Calu3 (cell line): ENCODE results near the gene PFKFB3. TPM values are rescaled to one million over a fixed set of nuclear protein-coding genes. Genes with fewer than 3 reads are reported as not detected.

Experiments used
- BruUV-seq: library from RNA; stranded (reverse); fragments of 400-500 nt; replicated peaks from 2 replicates; lab custom pipeline; 2021; lab: Mats Ljungman, UMichigan
- CTCF ChIA-PET: fragments of 300-600 bp; sonication (Branson Sonifier 250); formaldehyde crosslinking; loops from one replicate; lab custom pipeline; 2022; ENCODE audit warnings: antibody characterized with exemption; lab: Charles Lee
- DNase-seq: peaks from one replicate; pipeline ENCODE4 v3.0.0; 2022
- H3K27ac Mint-ChIP-seq: one replicate; pipeline ENCODE4 v1.8.0; 2022; ENCODE audit warnings: mixed read lengths; ENCODE audit not compliant: unreplicated experiment
- H3K27me3 Mint-ChIP-seq: one replicate; pipeline ENCODE4 v1.8.0; 2022; ENCODE audit warnings: mixed read lengths; ENCODE audit not compliant: unreplicated experiment
- H3K36me3 Mint-ChIP-seq: one replicate; pipeline ENCODE4 v1.8.0; 2022; ENCODE audit warnings: mild to moderate bottlenecking, moderate library complexity, mixed read lengths; ENCODE audit not compliant: insufficient read depth, unreplicated experiment
- H3K4me1 Mint-ChIP-seq: one replicate; pipeline ENCODE4 v1.8.0; 2022; ENCODE audit warnings: mild to moderate bottlenecking, low read depth, mixed read lengths; ENCODE audit not compliant: unreplicated experiment
- H3K4me3 Mint-ChIP-seq: one replicate; pipeline ENCODE4 v1.8.0; 2022; ENCODE audit warnings: mild to moderate bottlenecking, low read depth, moderate library complexity, mixed read lengths; ENCODE audit not compliant: unreplicated experiment
- H3K9me3 Mint-ChIP-seq: one replicate; pipeline ENCODE4 v1.8.0; 2022; ENCODE audit warnings: low read depth, mixed read lengths; ENCODE audit not compliant: unreplicated experiment
- CTCF ChIP-seq: fragments of 200-600 bp; IDR thresholded peaks from one replicate; pipeline ENCODE4 v1.8.0; 2022; ENCODE audit warnings: antibody characterized with exemption; ENCODE audit not compliant: unreplicated experiment
- intact Hi-C: fragments of 100-400 bp; cut with micrococcal nuclease; formaldehyde crosslinking; loops from one replicate; pipeline ENCODE4 v1.10.0; 2022; ENCODE audit not compliant: unreplicated experiment
- total RNA-seq: library from RNA; stranded (reverse); gene quantifications from 2 replicates; pipeline ENCODE4 v1.2.3, GENCODE V29; 2022

PFKFB3 gene
- total RNA-seq, 1 experiment from 2014 or later: 293 TPM

GRCh38 chr10:6180480-6181110 lies 22.1 kb upstream of the PFKFB3 start:
- Mint-ChIP-seq H3K4me1 (peaks cover 8% of the 10 kb centered on the region), H3K36me3 (peaks cover 16% of the 10 kb centered on the region), H3K27me3 (no peaks in the 10 kb centered on the region), H3K9me3 (no peaks in the 10 kb centered on the region), H3K27ac (peak overlapping the region; percentile 7), H3K4me3 (no peak overlapping the region)
- TF ChIP-seq CTCF: no peak
- intact Hi-C loops: no loop called here
- CTCF ChIA-PET: no interaction called here
- DNase-seq: no peak
- BruUV-seq: no TSS peak

DNA sequence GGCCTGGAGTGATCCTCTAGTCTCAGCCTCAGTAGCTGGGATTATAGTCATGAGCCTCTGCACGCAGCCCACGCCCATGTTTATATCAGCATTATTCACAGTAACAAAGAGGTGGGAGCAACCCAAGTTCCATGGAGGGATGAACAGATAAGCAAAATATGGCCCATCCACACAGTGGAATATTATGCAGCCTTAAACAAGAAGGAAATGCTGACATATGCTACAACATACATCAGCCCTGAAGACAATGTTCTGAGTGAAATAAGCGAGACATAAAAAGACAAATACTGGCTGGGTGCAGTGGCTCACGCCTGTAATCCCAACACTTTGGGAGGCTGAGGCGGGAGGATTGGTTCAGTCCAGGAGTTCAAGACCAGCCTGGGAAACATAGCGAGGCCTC lies 21.5 kb upstream of the PFKFB3 start:
- peaks cover 16% of the 10 kb centered on the region for H3K36me3 Mint-ChIP-seq
- CTCF ChIA-PET: no interaction called here

GRCh38 chr10:6182454-6183098 lies 20.2 kb upstream of the PFKFB3 start:
- Mint-ChIP-seq H3K36me3 (peaks cover 15% of the 10 kb centered on the region), H3K27ac (no peak overlapping the region), H3K4me3 (no peak overlapping the region), H3K9me3 (no peaks in the 10 kb centered on the region), H3K27me3 (no peaks in the 10 kb centered on the region), H3K4me1 (peaks cover 12% of the 10 kb centered on the region)
- no peak for TF ChIP-seq CTCF
- CTCF ChIA-PET: interaction anchor here (0.6 to 0.7 kb wide), 2 partner anchors 23 to 359 kb away, joined by 6 to 7 read pairs; no protein-coding TSS in a partner anchor
- intact Hi-C loops: no loop called here
- DNase-seq: no peak
- no TSS peak for BruUV-seq

More for the DNA sequence above, 21.5 kb upstream of the PFKFB3 start:
- BruUV-seq: no TSS peak
- Mint-ChIP-seq H3K27me3 (no peaks in the 10 kb centered on the region), H3K27ac (no peak overlapping the region), H3K4me3 (no peak overlapping the region), H3K9me3 (no peaks in the 10 kb centered on the region), H3K4me1 (peaks cover 12% of the 10 kb centered on the region)
- no peak for TF ChIP-seq CTCF
- intact Hi-C loops: no loop called here
- no peak for DNase-seq

DNA sequence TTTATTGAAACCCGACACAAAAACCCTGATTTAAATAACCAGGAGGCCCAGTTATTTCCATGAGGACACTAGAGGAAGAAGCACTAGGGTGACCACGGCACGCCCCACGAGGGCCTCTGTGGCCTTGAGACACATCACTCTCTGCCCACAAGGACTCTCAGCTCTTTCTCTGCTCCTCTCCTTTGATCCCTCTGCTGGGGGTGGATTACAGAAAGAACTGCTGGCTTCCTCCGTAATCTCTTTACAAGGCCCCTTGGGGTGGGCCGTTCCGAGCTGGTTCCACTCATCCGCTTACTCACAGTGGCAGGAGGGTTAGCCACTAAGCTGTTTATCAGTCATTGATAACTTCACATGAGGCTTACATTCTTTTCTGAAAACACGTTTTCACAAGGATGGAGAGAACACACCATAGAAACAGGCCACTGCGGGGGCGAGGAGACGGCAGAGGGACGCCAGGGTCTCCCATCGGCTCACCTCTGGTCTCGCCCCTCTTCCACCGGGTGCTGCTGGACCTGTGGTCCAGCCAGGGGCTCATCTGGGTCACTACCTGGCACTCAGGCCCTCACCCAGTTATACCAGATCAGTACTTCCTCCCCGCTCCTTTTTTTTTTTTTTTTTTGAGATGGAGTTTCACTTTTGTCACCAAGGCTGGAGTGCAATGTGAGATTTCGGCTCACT lies 17.6 kb upstream of the PFKFB3 start:
- Mint-ChIP-seq H3K36me3 (no peaks in the 10 kb centered on the region), H3K27ac (no peak overlapping the region), H3K9me3 (no peaks in the 10 kb centered on the region), H3K4me3 (no peak overlapping the region), H3K4me1 (peaks cover 12% of the 10 kb centered on the region), H3K27me3 (no peaks in the 10 kb centered on the region)
- intact Hi-C loops: no loop called here
- no peak for TF ChIP-seq CTCF
- BruUV-seq: no TSS peak
- CTCF ChIA-PET: interaction anchor here (0.6 to 0.7 kb wide), 4 partner anchors 14 to 214 kb away, joined by 3 to 5 read pairs (median 3); no protein-coding TSS in a partner anchor
- no peak for DNase-seq
